IMR-90 (cell line): ENCODE measurements around the gene GREB1L. TPM values are rescaled to one million over a fixed set of nuclear protein-coding genes. Genes with fewer than 3 reads are reported as not detected.

ENCODE experiments used
- ATAC-seq: fragments of 200-7000 bp; cut with Tn5 transposase; 2 replicates; pipeline ENCODE4 v1.9.1; 2020; ENCODE audit warnings: low read depth, mild to moderate bottlenecking, moderate library complexity
- BruUV-seq: library from RNA; stranded (reverse); fragments of 400-500 nt; replicated peaks from 2 replicates; lab custom pipeline; 2021; lab: Mats Ljungman, UMichigan
- CTCF ChIA-PET: fragments of 300-600 bp; formaldehyde crosslinking; extraction: SDS; loops from one replicate; lab custom pipeline; 2021; ENCODE audit warnings: antibody characterized with exemption; lab: Yijun Ruan, JAX
- POLR2A ChIA-PET: fragments of 300-600 bp; sonication (Branson Sonifier 250); formaldehyde crosslinking; loops from one replicate; lab custom pipeline; 2022; ENCODE audit warnings: antibody characterized with exemption; ENCODE audit not compliant: unreplicated experiment; lab: Charles Lee
- DNase-seq: peaks from one replicate; pipeline ENCODE4 v3.0.0; 2013
- H2AFZ ChIP-seq: replicated peaks from 2 replicates; pipeline ENCODE3; 2013; ENCODE audit warnings: low read length, mild to moderate bottlenecking; ENCODE audit not compliant: poor library complexity
- H2AK5ac ChIP-seq: 2 replicates; pipeline ENCODE4 v1.6.1; 2013; ENCODE audit warnings: low read depth, low read length, inconsistent platforms
- H2AK9ac ChIP-seq: replicated peaks from 2 replicates; pipeline ENCODE3; 2013; ENCODE audit warnings: mild to moderate bottlenecking, low read depth, low read length, moderate library complexity; ENCODE audit not compliant: poor library complexity
- H2BK120ac ChIP-seq: 2 replicates; pipeline ENCODE4 v1.6.1; 2013; ENCODE audit warnings: low read depth, low read length, inconsistent platforms
- H2BK15ac ChIP-seq: 3 replicates; pipeline ENCODE4 v1.6.1; 2013; ENCODE audit warnings: low read depth, low read length, inconsistent platforms
- H2BK20ac ChIP-seq: 2 replicates; pipeline ENCODE4 v1.6.1; 2013; ENCODE audit warnings: low read depth, mild to moderate bottlenecking, inconsistent platforms, low read length, moderate library complexity
- H2BK5ac ChIP-seq: 2 replicates; pipeline ENCODE4 v1.6.1; 2013; ENCODE audit warnings: mild to moderate bottlenecking, low read depth, low read length, inconsistent platforms; ENCODE audit not compliant: poor library complexity, severe bottlenecking
- H3K14ac ChIP-seq: replicated peaks from 2 replicates; pipeline ENCODE4 v1.6.1; 2013; ENCODE audit warnings: low read depth, low read length, inconsistent platforms
- H3K18ac ChIP-seq: 2 replicates; pipeline ENCODE4 v1.6.1; 2013; ENCODE audit warnings: low read depth, low read length, control low read depth
- H3K23ac ChIP-seq: 2 replicates; pipeline ENCODE4 v1.6.1; 2013; ENCODE audit warnings: low read depth, low read length, inconsistent platforms
- H3K27ac ChIP-seq: 2 replicates; pipeline ENCODE4 v1.5.1; 2013; ENCODE audit warnings: mild to moderate bottlenecking, control low read depth, low read length; ENCODE audit not compliant: insufficient read depth
- H3K27me3 ChIP-seq: 2 replicates; pipeline ENCODE4 v1.6.1; 2013; ENCODE audit warnings: low read length; ENCODE audit not compliant: control insufficient read depth, insufficient read depth
- H3K36me3 ChIP-seq: 2 replicates; pipeline ENCODE4 v1.6.1; 2013; ENCODE audit warnings: low read length, mixed read lengths; ENCODE audit not compliant: control insufficient read depth, insufficient read depth
- H3K4ac ChIP-seq: 2 replicates; pipeline ENCODE4 v1.6.1; 2013; ENCODE audit warnings: low read depth, low read length, inconsistent platforms
- H3K4me1 ChIP-seq: 2 replicates; pipeline ENCODE4 v1.6.1; 2013; ENCODE audit warnings: low read length, mixed read lengths; ENCODE audit not compliant: control insufficient read depth, insufficient read depth
- H3K4me2 ChIP-seq: 2 replicates; pipeline ENCODE4 v1.6.1; 2013; ENCODE audit warnings: low read depth, mild to moderate bottlenecking, control low read depth, low read length, moderate library complexity
- H3K4me3 ChIP-seq: 2 replicates; pipeline ENCODE4 v1.5.1; 2013; ENCODE audit warnings: low read depth, mild to moderate bottlenecking, control low read depth, low read length, moderate library complexity; ENCODE audit not compliant: insufficient read depth
- H3K56ac ChIP-seq: 2 replicates; pipeline ENCODE4 v1.6.1; 2013; ENCODE audit warnings: low read length, inconsistent platforms; ENCODE audit not compliant: insufficient read depth; ENCODE audit errors: extremely low read depth
- H3K79me1 ChIP-seq, 2 experiments: 2 replicates each; pipeline ENCODE4 v1.6.1; 2013; ENCODE audit warnings: low read length in 2 of 2, inconsistent platforms in 1 of 2, low read depth in 1 of 2
- H3K9ac ChIP-seq: 2 replicates; pipeline ENCODE4 v1.6.1; 2013; ENCODE audit warnings: low read depth, low read length, control low read depth
- H3K9me1 ChIP-seq: 2 replicates; pipeline ENCODE4 v1.6.1; 2013; ENCODE audit warnings: low read length, inconsistent platforms; ENCODE audit not compliant: insufficient read depth
- H3K9me3 ChIP-seq: 2 replicates; pipeline ENCODE4 v1.6.1; 2013; ENCODE audit warnings: low read length; ENCODE audit not compliant: control insufficient read depth, insufficient read depth
- H4K20me1 ChIP-seq: 2 replicates; pipeline ENCODE4 v1.6.1; 2013; ENCODE audit warnings: low read length, inconsistent platforms; ENCODE audit not compliant: insufficient read depth
- H4K5ac ChIP-seq: 2 replicates; pipeline ENCODE4 v1.6.1; 2013; ENCODE audit warnings: mild to moderate bottlenecking, low read depth, low read length, control low read depth
- H4K8ac ChIP-seq, 2 experiments: 2 replicates each; pipeline ENCODE4 v1.6.1; 2013; ENCODE audit warnings: low read depth in 2 of 2, low read length in 2 of 2, control low read depth in 1 of 2, inconsistent platforms in 1 of 2
- H4K91ac ChIP-seq: 2 replicates; pipeline ENCODE4 v1.6.1; 2013; ENCODE audit warnings: low read depth, low read length, inconsistent platforms; ENCODE audit not compliant: insufficient read depth
- BHLHE40 ChIP-seq: fragments of 150-350 bp; IDR thresholded peaks from 2 replicates; pipeline ENCODE4 v1.6.1; 2016; ENCODE audit warnings: mild to moderate bottlenecking, low read depth, low read length
- CTCF ChIP-seq: conservative IDR thresholded peaks from 2 replicates; pipeline ENCODE4 v1.5.1; 2012; ENCODE audit warnings: mild to moderate bottlenecking, low read depth, low read length, improper control_type of control experiment
- MAZ ChIP-seq: IDR thresholded peaks from 2 replicates; pipeline ENCODE4 v1.6.1; 2012; ENCODE audit warnings: low read depth, mild to moderate bottlenecking, low read length, improper control_type of control experiment, moderate library complexity, borderline replicate concordance
- NFE2L2 ChIP-seq: fragments of 150-350 bp; IDR thresholded peaks from 2 replicates; pipeline ENCODE4 v1.6.1; 2016; ENCODE audit warnings: low read depth, mild to moderate bottlenecking, low read length
- RCOR1 ChIP-seq: IDR thresholded peaks from 2 replicates; pipeline ENCODE4 v1.6.1; 2012; ENCODE audit warnings: mild to moderate bottlenecking, low read length, improper control_type of control experiment; ENCODE audit not compliant: insufficient replicate concordance
- RFX5 ChIP-seq: IDR thresholded peaks from 2 replicates; pipeline ENCODE4 v1.8.0; 2012; ENCODE audit warnings: low read depth, mild to moderate bottlenecking, low read length, moderate library complexity
- WGBS, 2 experiments: methylation state at CpG; one replicate each; pipeline versions ENCODE4 v1.1.5 to v1.1.7; 2013; ENCODE audit warnings: missing lambda C conversion rate in 2 of 2; ENCODE audit not compliant: insufficient read length in 1 of 2; ENCODE audit errors: extremely low coverage in 2 of 2; 5-methylcytosine and 5-hydroxymethylcytosine counted together
- dilution Hi-C: fragments of 300-500 bp; cut with HindIII; formaldehyde crosslinking; loops from one replicate; pipeline ENCODE4 v1.14.3; 2018; ENCODE audit warnings: low sequenced_read_pairs; ENCODE audit not compliant: unreplicated experiment
- in situ Hi-C: fragments of 300-500 bp; cut with MboI; formaldehyde crosslinking; loops from 3 replicates; pipeline ENCODE4 v1.14.3; 2019; ENCODE audit warnings: low sequenced_read_pairs, inconsistent platforms, mixed read lengths
- intact Hi-C: fragments of 100-400 bp; cut with micrococcal nuclease; formaldehyde crosslinking; loops from 2 replicates; pipeline ENCODE4 v1.10.0; 2022
- polyA plus RNA-seq, 3 experiments: library from polyadenylated mRNA; depleted of rRNA; stranded (reverse); fragments of >200 nt; gene quantifications; 2 replicates each; pipeline ENCODE4 v1.2.3, GENCODE V29; 2012; ENCODE audit warnings: low replicate concordance in 1 of 3
- total RNA-seq: library from RNA; depleted of rRNA; stranded (reverse); fragments of >200 nt; gene quantifications from 2 replicates; pipeline ENCODE4 v1.2.3, GENCODE V29; 2012

The GREB1L gene
- total and polyA plus RNA-seq, 2 of the 4 experiments (the other 2 are of a cell fraction): under 0.01 to 0.02 TPM

- Histone ChIP-seq H3K56ac (no peak overlapping the region), H2BK5ac (no peak overlapping the region), H3K79me1 (no peaks in the 10 kb centered on the region), H4K5ac (no peak overlapping the region), H3K27ac (no peak overlapping the region), H2BK20ac (no peak overlapping the region), H3K4me3 (no peak overlapping the region), H2BK120ac (no peak overlapping the region), H4K8ac (no peak overlapping the region), H3K23ac (no peak overlapping the region), H3K27me3 (peaks cover 2% of the 10 kb centered on the region; the same call in 1 of the 2 replicates), H3K4me2 (no peak overlapping the region), H3K36me3 (no peaks in the 10 kb centered on the region), H2AFZ (no peak overlapping the region), H3K9me3 (no peaks in the 10 kb centered on the region), H3K4me1 (no peaks in the 10 kb centered on the region), H3K14ac (no peak overlapping the region), H3K9ac (no peak overlapping the region), H2AK9ac (no peak overlapping the region), H3K9me1 (no peaks in the 10 kb centered on the region), H2BK15ac (no peak overlapping the region), H4K20me1 (no peaks in the 10 kb centered on the region), H4K91ac (no peak overlapping the region), H3K18ac (no peak overlapping the region), H3K4ac (no peak overlapping the region), H2AK5ac (no peak overlapping the region)
- dilution Hi-C loops (no loop called here), in situ Hi-C loops (no loop called here), intact Hi-C loops (loop anchor here (10.0 kb wide), 1 partner anchor 113 kb away; no protein-coding TSS in a partner anchor)
- no peak for DNase-seq
- ChIA-PET CTCF (no interaction called here), POLR2A (no interaction called here)
- TF ChIP-seq CTCF: no peak
- TF ChIP-seq RFX5: no peak
- no peak for TF ChIP-seq BHLHE40
- no peak for TF ChIP-seq MAZ
- TF ChIP-seq NFE2L2: no peak
- no peak for TF ChIP-seq RCOR1
- ATAC-seq: no peak
- BruUV-seq: no TSS peak
- no CpG with 5 or more reads among the region's 2 CpGs for WGBS, 2 experiments
Measured at GRCh38 chr18:21387886-21388285, 145.9 kb downstream of the GREB1L start.
